Subcutaneous adipose tissue (tissue), 4 donors: ENCODE data around the gene PTTG1IP2. TPM values are rescaled to one million over a fixed set of nuclear protein-coding genes. Genes with fewer than 3 reads are reported as not detected.

Source experiments
- total RNA-seq, 4 donors: library from RNA; depleted of rRNA; stranded (reverse); fragments of >200 nt; gene quantifications; one replicate each; pipeline ENCODE4 v1.1.0, GENCODE V29; 2016
- TF ChIP-seq, protein P1 (sequence below): fragments of 450-650 bp; IDR thresholded peaks from one replicate; pipeline ENCODE4 v1.5.1; 2016; ENCODE audit warnings: low read depth, mild to moderate bottlenecking, control low read depth, antibody characterized with exemption, moderate library complexity

PTTG1IP2 gene
- total RNA-seq, 4 donors from 2014 or later, result not detected

DNA sequence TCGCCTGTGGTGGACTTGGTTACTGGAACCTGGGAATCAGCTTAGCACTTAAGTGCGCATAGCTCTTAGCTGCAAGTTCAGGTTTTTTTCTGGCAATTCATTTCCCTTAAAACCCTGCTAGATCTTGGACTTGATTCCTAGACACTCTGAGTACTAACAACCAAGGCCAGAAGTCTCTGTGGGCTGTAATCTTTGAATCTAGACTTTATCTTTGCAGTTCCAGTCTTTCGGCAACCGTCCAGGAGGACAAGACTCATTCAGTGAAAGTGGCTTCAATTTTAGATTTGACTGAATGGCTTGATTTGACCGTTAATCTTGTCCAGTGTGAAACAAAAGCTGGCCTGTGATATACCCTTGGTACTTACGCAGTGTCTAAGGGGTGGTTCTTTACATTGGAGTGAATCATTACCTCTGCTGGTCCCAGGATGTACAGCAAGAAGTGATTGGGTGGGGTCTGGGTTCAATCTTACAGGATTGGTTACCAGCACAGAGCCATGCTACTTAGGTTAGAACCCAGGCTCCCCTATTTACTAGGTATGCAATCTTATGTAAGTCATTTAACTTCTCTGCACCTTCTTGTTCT lies 16.4 kb downstream of the PTTG1IP2 start:
- TF ChIP-seq, protein P1, sequence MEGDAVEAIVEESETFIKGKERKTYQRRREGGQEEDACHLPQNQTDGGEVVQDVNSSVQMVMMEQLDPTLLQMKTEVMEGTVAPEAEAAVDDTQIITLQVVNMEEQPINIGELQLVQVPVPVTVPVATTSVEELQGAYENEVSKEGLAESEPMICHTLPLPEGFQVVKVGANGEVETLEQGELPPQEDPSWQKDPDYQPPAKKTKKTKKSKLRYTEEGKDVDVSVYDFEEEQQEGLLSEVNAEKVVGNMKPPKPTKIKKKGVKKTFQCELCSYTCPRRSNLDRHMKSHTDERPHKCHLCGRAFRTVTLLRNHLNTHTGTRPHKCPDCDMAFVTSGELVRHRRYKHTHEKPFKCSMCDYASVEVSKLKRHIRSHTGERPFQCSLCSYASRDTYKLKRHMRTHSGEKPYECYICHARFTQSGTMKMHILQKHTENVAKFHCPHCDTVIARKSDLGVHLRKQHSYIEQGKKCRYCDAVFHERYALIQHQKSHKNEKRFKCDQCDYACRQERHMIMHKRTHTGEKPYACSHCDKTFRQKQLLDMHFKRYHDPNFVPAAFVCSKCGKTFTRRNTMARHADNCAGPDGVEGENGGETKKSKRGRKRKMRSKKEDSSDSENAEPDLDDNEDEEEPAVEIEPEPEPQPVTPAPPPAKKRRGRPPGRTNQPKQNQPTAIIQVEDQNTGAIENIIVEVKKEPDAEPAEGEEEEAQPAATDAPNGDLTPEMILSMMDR, result no peak

- TF ChIP-seq, protein P1, result no peak
Measured at GRCh38 chr7:90487808-90488207, 18.4 kb downstream of the PTTG1IP2 start.

DNA sequence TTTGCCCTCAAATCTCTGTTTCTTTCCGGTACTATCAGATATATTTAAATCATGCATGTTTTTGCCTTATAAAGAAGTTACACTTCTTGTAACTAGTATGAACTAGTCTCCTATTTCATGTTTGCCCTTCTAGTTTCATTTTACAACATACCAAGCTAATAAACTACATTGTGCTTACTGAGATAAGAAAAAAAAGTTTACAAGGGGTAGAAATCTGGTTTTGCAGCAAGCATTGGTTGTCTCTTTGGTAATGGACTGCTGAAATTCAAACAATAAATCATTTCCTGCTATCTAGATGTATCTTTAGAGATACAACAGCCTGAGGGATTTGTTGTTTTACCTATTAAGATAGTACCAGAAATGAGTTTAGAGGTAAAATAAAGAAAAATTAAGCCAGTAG lies 18.8 kb downstream of the PTTG1IP2 start:
- TF ChIP-seq, protein P1, result no peak

DNA sequence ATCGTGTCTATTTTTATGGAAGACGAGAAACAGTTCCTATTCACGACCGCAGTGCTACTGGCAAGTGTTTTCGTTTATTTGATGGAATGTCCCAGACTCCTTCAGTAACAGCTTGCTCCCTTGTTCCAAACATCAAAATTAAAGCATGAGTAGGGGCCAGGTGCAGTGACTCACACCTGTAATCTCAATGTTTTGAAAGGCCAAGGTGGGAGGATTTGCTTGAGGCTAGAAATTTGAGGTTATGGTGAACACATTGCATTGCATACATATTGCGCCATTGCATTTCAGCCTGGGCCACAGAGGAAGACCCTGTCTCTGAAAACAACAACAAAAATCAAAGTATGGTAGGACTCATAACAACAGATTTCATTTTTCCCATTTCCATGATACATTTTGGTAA lies 22.8 kb downstream of the PTTG1IP2 start:
- TF ChIP-seq, protein P1, result no peak

DNA sequence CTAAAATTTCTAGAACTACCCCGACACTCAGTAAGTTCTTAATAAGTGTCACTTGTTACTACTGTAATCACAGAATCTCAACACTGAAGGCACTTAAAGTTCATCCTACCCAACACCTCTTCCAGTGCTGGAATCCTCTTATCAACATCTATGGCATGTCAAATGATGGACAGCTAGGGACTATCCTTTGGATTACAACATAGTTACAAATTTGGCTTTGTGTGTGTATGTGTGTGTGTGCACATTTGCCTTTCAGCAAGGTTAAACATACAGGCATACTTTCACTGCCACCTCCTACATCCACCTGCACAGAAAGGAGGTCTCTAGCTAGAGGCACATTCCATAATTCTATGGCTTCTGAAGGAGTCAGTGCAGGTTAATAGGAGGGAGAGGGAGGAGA lies 25.8 kb downstream of the PTTG1IP2 start:
- TF ChIP-seq, protein P1, result no peak

DNA sequence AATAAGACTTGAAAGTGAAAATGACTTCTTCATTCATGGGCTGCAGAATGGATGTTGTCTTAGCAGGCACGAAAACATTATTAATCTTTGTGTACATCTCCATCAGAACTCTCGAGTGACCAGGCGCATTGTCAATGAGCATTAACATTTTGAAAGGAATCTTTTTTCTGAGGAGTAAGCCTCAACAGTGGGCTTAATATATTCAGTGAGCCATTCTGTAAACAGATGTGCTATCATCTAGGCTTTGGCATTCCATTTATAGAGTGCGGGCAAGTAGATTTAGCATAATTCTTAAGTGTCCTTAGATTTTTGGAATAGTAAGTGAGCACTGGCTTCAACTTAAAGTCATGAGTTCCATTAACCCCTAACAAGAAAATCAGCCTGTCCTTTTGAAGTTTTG lies 33.1 kb downstream of the PTTG1IP2 start:
- TF ChIP-seq, protein P1, result no peak

GRCh38 chr7:90503367-90503766 lies 33.9 kb downstream of the PTTG1IP2 start:
- TF ChIP-seq, protein P1, result no peak
